B cell (primary cell): Measurements from ENCODE around the gene MAST2. TPM values are rescaled to one million over a fixed set of nuclear protein-coding genes. Genes with fewer than 3 reads are reported as not detected.

ENCODE experiments used
- ATAC-seq: fragments of 200-7000 bp; cut with Tn5 transposase; one replicate; pipeline ENCODE4 v1.10.0; 2021; ENCODE audit warnings: low read depth, mild to moderate bottlenecking, moderate number of reproducible peaks, moderate library complexity
- CTCF ChIA-PET: fragments of 350-600 bp; sonication (Branson Sonifier 250); formaldehyde crosslinking; loops from one replicate; lab custom pipeline; 2021; ENCODE audit warnings: antibody characterized with exemption, inconsistent platforms; lab: Charles Lee
- POLR2A ChIA-PET: fragments of 350-600 bp; sonication (Branson Sonifier 250); formaldehyde crosslinking; loops from one replicate; lab custom pipeline; 2021; ENCODE audit warnings: antibody characterized with exemption; lab: Charles Lee
- DNase-seq: peaks from one replicate; pipeline ENCODE4 v3.0.0; 2013
- H2AFZ ChIP-seq: 2 replicates; pipeline ENCODE4 v1.6.1; 2012; ENCODE audit warnings: mild to moderate bottlenecking, low read depth, low read length; ENCODE audit not compliant: insufficient read depth, poor library complexity, severe bottlenecking
- H3K27ac ChIP-seq, 2 donors: 1 replicate in 1 of 2; 2 replicates in 1 of 2; pipeline ENCODE4 v1.5.1; 2012 to 2013; ENCODE audit warnings: low read length in 2 of 2, mild to moderate bottlenecking in 2 of 2, moderate library complexity in 1 of 2
- H3K27me3 ChIP-seq, 4 experiments: fragments of 200-600 bp in 1 of 4; sonication (generic) in 1 of 4; replicated peaks in 1 of 4; 1 replicate in 2 of 4; 2 replicates in 2 of 4; pipeline versions ENCODE4 v1.6.1 to v1.7.0; 2013 to 2016; ENCODE audit warnings: low read length in 3 of 4, mild to moderate bottlenecking in 2 of 4, mixed read lengths in 1 of 4, moderate library complexity in 1 of 4; ENCODE audit not compliant: insufficient read depth in 4 of 4, control insufficient read depth in 3 of 4; ENCODE audit errors: control extremely low read depth in 1 of 4
- H3K36me3 ChIP-seq, 2 experiments: replicated peaks in 1 of 2; 1 replicate in 1 of 2; 2 replicates in 1 of 2; pipeline versions ENCODE4 v1.6.1 to v1.7.1; 2013; ENCODE audit warnings: low read length in 1 of 2; ENCODE audit not compliant: insufficient read depth in 2 of 2, control insufficient read depth in 1 of 2; ENCODE audit errors: control extremely low read depth in 1 of 2, extremely low read depth in 1 of 2
- H3K4me1 ChIP-seq, 2 donors: fragments of 200-600 bp in 1 of 2; sonication (generic) in 1 of 2; 1 replicate in 1 of 2; 2 replicates in 1 of 2; pipeline versions ENCODE4 v1.5.1 to v1.6.1; 2013 to 2017; ENCODE audit warnings: low read length in 2 of 2; ENCODE audit not compliant: control insufficient read depth in 2 of 2, insufficient read depth in 2 of 2
- H3K4me2 ChIP-seq: replicated peaks from 2 replicates; pipeline ENCODE3; 2012; ENCODE audit warnings: mild to moderate bottlenecking, low read depth, low read length; ENCODE audit not compliant: poor library complexity, severe bottlenecking
- H3K4me3 ChIP-seq, 5 experiments: fragments of 200-600 bp in 1 of 5; sonication (generic) in 1 of 5; 1 replicate in 3 of 5; 2 replicates in 2 of 5; pipeline versions ENCODE4 v1.5.1 to v1.7.0; 2011 to 2016; ENCODE audit warnings: low read length in 4 of 5, mild to moderate bottlenecking in 4 of 5, low read depth in 2 of 5, control low read depth in 1 of 5, moderate library complexity in 1 of 5; ENCODE audit not compliant: insufficient read depth in 1 of 5; ENCODE audit errors: control extremely low read depth in 1 of 5, extremely low read depth in 1 of 5
- H3K79me2 ChIP-seq: fragments of 200-600 bp; sonication (generic); one replicate; pipeline ENCODE4 v1.6.0; 2016; ENCODE audit warnings: low read length; ENCODE audit not compliant: control insufficient read depth, insufficient read depth
- H3K9ac ChIP-seq: fragments of 200-600 bp; sonication (generic); 2 replicates; pipeline ENCODE4 v1.6.1; 2017; ENCODE audit warnings: mild to moderate bottlenecking, low read length, moderate library complexity
- H3K9me3 ChIP-seq, 3 donors: one replicate each; pipeline versions ENCODE4 v1.6.1 to v1.7.1; 2013; ENCODE audit warnings: low read length in 2 of 3; ENCODE audit not compliant: control insufficient read depth in 2 of 3, insufficient read depth in 1 of 3; ENCODE audit errors: control extremely low read depth in 1 of 3
- H4K20me1 ChIP-seq: 2 replicates; pipeline ENCODE4 v1.6.0; 2012; ENCODE audit warnings: mild to moderate bottlenecking, low read length; ENCODE audit not compliant: insufficient read depth, control insufficient read depth, poor library complexity, severe bottlenecking
- H3K27ac Mint-ChIP-seq: one replicate; pipeline ENCODE4 v1.8.0; 2021; ENCODE audit warnings: mixed read lengths
- H3K27me3 Mint-ChIP-seq: one replicate; pipeline ENCODE4 v1.8.0; 2021; ENCODE audit warnings: mixed read lengths
- H3K4me1 Mint-ChIP-seq: one replicate; pipeline ENCODE4 v1.8.0; 2021; ENCODE audit warnings: mixed read lengths
- H3K4me3 Mint-ChIP-seq: one replicate; pipeline ENCODE4 v1.8.0; 2021; ENCODE audit warnings: mixed read lengths
- H3K9me3 Mint-ChIP-seq: one replicate; pipeline ENCODE4 v1.8.0; 2022; ENCODE audit warnings: mixed read lengths; ENCODE audit not compliant: insufficient read depth
- EZH2 ChIP-seq: IDR thresholded peaks from 2 replicates; pipeline ENCODE4 v1.6.1; 2012; ENCODE audit warnings: borderline replicate concordance, low read depth, mild to moderate bottlenecking, moderate library complexity, low read length; ENCODE audit not compliant: insufficient read depth, poor library complexity, severe bottlenecking
- WGBS: methylation state at CpG from one replicate; pipeline ENCODE4 v1.1.5; 2013; ENCODE audit warnings: missing lambda C conversion rate; ENCODE audit not compliant: insufficient coverage; 5-methylcytosine and 5-hydroxymethylcytosine counted together
- intact Hi-C: fragments of 100-400 bp; cut with micrococcal nuclease; formaldehyde crosslinking; loops from one replicate; pipeline ENCODE4 v1.10.0; 2022
- polyA plus RNA-seq: library from polyadenylated mRNA; depleted of rRNA; stranded (reverse); fragments of >200 nt; gene quantifications from 2 replicates; pipeline ENCODE4 v1.2.3, GENCODE V29; 2012
- total RNA-seq, 2 donors: library from RNA; stranded (reverse); fragments of 120-200 nt in 1 of 2; gene quantifications; 1 replicate in 1 of 2; 2 replicates in 1 of 2; pipeline versions ENCODE4 v1.2.3 to v1.2.4, GENCODE V29; 2013 to 2022
- TF ChIP-seq, protein P1 (sequence below): fragments of 200-600 bp; IDR thresholded peaks from one replicate; pipeline ENCODE4 v1.8.0; 2022; ENCODE audit warnings: antibody characterized with exemption, mild to moderate bottlenecking

Gene MAST2
- total and polyA plus RNA-seq, 2 donors (not counting 1 experiment from before 2014, with no cell fraction given) = 12.5 to 23.3 TPM

DNA sequence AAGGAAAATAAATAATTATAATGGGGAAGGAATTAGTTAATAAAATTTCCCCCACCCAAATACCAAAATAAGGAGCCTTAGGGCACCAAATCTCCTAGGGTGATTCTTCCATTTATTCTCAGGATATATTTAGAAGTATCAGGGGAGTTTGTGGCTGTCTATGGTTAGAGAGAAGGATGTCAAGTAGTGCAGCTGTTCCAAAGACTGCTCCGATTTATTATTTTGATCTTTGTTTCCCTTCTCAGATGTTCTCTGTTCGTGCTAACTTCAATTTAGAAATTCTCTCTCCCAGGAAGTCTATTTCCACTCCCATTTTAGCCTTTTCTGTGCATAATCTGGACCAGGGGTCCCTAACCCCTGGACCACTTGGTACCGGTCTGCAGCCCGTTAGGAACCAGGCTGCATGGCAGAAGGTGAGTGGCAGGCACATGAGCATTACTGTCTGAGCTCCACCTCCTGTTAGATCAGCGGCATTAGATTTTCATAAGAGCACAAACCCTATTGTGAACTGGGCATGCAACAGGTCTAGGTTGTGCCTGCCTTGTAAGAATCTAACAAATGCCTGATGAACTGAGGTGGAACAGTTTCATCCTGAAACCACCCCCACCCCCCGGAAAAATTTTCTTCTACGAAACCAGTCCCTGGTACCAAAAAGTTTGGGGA, 9.3 kb upstream of the MAST2 start:
- CTCF ChIA-PET = no interaction called here
- Histone ChIP-seq H4K20me1 (no peaks in the 10 kb centered on the region), H2AFZ (peak overlapping the region; percentile 27), H3K4me3 (no peak overlapping the region), H3K36me3 (no peaks in the 10 kb centered on the region), H3K9ac (no peak overlapping the region), H3K4me1 (no peaks in the 10 kb centered on the region), H3K27me3 (no peaks in the 10 kb centered on the region), H3K9me3 (no peaks in the 10 kb centered on the region), H3K4me2 (no peak overlapping the region), H3K79me2 (no peaks in the 10 kb centered on the region), H3K27ac (no peak overlapping the region)
- H3K4me1 Mint-ChIP-seq = peaks cover 2% of the 10 kb centered on the region
- H3K9me3 Mint-ChIP-seq = no peaks in the 10 kb centered on the region
- TF ChIP-seq EZH2 = no peak
- TF ChIP-seq, protein P1, sequence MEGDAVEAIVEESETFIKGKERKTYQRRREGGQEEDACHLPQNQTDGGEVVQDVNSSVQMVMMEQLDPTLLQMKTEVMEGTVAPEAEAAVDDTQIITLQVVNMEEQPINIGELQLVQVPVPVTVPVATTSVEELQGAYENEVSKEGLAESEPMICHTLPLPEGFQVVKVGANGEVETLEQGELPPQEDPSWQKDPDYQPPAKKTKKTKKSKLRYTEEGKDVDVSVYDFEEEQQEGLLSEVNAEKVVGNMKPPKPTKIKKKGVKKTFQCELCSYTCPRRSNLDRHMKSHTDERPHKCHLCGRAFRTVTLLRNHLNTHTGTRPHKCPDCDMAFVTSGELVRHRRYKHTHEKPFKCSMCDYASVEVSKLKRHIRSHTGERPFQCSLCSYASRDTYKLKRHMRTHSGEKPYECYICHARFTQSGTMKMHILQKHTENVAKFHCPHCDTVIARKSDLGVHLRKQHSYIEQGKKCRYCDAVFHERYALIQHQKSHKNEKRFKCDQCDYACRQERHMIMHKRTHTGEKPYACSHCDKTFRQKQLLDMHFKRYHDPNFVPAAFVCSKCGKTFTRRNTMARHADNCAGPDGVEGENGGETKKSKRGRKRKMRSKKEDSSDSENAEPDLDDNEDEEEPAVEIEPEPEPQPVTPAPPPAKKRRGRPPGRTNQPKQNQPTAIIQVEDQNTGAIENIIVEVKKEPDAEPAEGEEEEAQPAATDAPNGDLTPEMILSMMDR = no peak
- no peak overlapping the region for H3K4me3 Mint-ChIP-seq
- DNase-seq (no peak), ATAC-seq (no peak)
- H3K27me3 Mint-ChIP-seq = peaks cover 16% of the 10 kb centered on the region
- H3K27ac Mint-ChIP-seq = no peak overlapping the region
- intact Hi-C loops = no loop called here
- WGBS = 45% methylated on average over 4 of the region's 7 CpGs
- POLR2A ChIA-PET = no interaction called here

DNA sequence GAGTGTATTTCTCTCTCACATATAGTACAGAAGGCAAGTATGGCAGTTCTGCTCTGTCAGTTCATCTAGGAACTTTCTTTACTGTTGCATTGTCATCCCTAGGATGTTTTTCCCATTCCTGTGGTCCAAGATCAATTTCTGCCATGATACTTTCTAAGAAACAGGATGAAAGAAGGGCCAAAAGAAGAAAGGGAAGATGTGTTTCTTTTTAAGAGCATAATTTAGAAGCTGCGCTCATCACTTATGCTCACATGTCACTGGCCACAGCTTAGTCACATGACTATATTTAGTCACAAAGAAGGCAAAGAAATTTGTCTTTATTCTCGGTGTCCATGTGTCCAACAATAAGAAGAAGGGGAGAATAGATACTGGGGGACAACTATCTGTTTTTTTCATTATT, 7.0 kb upstream of the MAST2 start:
- no CpG with 5 or more reads among the region's 2 CpGs for WGBS
- no peak overlapping the region for H3K9ac ChIP-seq

More for the DNA sequence above, 7.0 kb upstream of the MAST2 start:
- Histone ChIP-seq H3K4me2 (no peak overlapping the region), H3K27ac (no peak overlapping the region), H3K9me3 (no peaks in the 10 kb centered on the region), H2AFZ (no peak overlapping the region), H3K36me3 (no peaks in the 10 kb centered on the region), H4K20me1 (no peaks in the 10 kb centered on the region), H3K27me3 (no peaks in the 10 kb centered on the region), H3K79me2 (no peaks in the 10 kb centered on the region), H3K4me1 (no peaks in the 10 kb centered on the region), H3K4me3 (no peak overlapping the region)
- DNase-seq (no peak), ATAC-seq (no peak)
- Mint-ChIP-seq H3K27me3 (peaks cover 12% of the 10 kb centered on the region), H3K4me3 (no peak overlapping the region), H3K27ac (no peak overlapping the region), H3K4me1 (peaks cover 2% of the 10 kb centered on the region), H3K9me3 (no peaks in the 10 kb centered on the region)
- CTCF ChIA-PET = no interaction called here
- intact Hi-C loops = no loop called here
- TF ChIP-seq, protein P1 = no peak
- TF ChIP-seq EZH2 = no peak
- POLR2A ChIA-PET = no interaction called here
